ENCODE data around the gene ORAI3.
A peak's percentile ranks its signal among the peaks of the same experiment; 100 is the strongest.

The ORAI3 gene

GRCh38 chr16:30992931-30993816 lies 44.3 kb downstream of the ORAI3 start:
- DNase-seq = no peak

DNA sequence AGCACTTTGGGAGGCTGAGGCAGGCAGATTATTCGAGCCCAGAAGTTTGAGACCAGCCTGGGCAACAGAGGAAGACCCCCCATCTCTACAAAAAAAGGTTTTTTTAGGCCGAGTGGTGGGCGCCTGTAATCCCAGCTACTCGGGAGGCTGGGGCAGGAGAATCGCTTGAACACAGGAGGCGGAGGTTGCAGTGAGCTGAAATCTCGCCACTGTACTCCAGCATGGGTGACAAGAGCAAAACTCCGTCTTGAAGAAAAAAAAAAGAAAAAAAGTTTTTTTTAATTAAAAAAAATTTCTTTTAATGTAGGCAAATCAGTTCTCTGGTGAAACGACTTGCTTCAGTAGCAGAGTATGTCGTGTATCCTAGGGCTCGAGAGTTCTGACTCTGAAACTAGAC lies 47.1 kb downstream of the ORAI3 start:
- no peak for DNase-seq

GRCh38 chr16:30996324-30996984 lies 47.6 kb downstream of the ORAI3 start:
- DNase-seq = no peak

DNA sequence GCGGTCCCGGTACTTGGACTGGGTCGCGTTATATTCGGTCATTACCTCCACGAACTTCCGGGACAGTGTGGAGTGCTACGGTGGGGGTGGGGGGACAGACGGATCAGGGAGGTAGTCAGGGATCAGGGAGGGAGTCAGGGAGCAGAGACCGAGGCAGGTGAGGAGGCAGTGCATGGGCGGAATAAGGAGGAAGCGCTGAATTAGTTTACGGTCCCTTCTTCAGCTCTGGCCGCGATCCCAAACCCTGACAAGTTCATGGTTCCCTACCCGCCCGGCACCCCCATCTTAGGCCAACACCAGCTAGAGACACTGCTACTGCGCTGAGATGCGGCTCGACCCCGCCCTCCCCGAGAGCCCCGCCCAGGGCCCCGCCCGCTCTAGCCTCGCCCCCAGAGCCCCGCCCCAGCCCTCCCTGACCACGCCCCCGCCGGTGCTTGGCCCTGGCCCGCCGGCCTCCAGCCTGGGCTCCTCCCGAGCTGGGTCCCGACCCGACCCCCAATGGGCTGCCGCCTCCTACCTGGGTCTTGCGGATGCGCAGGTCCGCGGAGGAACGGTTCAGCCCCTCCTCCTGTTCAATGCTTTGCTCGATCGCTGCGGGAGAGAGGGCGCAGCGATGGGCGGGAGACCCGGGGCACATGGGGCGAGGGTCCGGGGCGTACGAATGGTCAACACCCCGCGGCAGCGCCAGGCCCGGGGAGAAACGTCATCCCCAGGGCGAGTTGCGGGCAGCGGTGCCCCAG lies 48.3 kb downstream of the ORAI3 start:
- DNase-seq = peak; percentile 36

DNA sequence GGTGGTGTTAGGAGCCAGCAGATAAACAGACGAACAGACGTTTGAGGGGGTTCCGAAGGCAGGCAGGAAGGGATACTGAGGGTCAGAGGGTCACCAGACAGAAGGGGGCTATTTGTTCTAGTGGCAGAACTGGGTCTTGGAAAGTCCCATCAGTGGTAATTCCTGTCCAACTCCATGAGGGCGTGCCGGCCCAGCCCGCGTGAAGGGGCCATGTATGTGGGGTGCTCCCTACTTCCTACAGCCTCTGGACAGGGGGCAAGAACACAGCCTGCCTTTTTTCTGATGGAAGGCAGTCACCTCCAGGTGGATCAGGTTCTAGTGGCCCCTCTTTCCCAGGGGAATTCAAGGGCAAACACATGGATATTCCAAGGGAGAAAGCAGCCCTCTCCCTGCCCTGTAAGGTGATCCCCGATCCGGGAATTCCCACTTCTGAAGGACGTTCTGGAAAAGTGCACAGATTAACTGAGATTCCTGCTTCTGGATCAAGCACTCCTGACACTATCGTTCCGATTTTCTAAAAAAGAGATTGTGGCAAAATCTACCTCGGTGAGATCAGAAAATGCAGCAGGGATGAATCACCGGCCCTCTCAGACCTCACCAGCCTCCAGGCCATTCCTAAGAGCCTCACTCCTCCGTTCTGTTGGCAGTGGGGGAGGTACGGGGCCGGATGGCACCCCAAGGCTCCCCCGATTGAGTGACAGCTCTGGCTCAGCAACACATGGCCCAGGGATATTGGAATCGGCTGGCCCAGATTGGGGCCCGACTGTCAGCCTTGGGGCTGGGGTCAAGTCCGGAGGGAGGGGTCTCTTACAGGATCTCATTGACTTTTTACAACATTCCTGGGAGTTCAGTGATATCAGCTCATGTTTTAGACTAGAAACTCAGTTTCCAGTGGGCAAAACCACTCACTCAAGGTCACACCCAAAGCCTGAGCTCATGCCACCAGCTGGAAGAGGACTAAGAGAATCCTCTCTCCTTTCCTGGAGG lies 49.1 kb downstream of the ORAI3 start:
- DNase-seq = no peak

- no peak for DNase-seq
Observed at GRCh38 chr16:30998852-30999761, 50.2 kb downstream of the ORAI3 start.

DNA sequence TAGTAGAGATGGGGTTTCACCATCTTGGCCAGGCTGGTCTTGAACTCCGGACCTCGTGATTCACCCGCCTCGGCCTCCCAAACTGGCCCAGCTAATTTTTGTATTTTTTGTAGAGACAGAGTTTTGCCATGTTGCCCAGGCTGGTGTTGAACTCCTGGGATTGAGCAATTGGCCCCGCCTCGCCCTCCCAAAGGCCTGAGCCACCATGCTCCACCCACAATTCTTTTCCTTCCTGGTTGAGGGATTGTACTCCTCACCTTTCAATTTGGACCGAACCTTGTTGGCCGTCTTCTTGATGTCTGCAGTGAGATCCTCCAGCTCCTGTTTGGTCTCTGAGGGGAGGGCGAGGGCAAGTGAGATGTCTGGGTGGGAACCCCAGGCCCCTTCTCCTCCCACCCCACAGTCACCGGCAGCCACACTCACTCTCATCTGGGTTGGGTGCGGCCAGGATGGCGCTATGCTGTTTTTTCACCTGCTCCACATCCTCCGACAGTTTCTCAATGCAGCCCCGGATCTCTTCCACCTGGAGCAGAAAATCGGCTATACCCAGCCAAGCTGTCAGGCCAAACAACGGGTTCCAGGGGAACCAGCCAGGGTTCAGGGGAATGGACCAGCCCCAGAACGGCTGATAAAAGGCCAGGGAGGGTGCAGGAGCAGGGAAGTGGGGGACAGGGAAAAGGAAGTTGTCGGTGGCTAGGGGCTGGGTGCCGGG lies 52.0 kb downstream of the ORAI3 start:
- DNase-seq = no peak

GRCh38 chr16:31001507-31002249 lies 52.8 kb downstream of the ORAI3 start:
- DNase-seq = no peak

DNA sequence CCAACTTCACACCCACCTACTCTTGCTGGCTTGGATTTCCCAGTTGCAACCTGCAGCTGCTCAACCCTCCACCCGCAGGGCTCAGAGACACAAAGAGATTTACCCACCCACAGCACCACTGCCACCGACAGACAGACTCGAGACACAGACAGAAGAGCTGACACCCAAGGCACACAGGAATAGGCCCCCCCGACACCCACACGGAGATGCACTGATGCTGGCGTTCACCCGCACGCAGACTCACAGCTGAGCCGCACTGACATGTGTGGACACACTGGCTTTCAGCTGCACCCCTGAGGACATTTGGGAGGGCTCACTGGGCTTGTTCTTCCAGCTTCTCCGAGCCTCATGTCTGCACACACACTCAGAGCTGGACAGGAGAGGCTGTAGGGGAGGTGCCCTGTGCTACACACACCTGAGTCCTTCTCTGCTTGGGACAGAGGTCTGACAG lies 53.4 kb downstream of the ORAI3 start:
- no peak for DNase-seq

DNA sequence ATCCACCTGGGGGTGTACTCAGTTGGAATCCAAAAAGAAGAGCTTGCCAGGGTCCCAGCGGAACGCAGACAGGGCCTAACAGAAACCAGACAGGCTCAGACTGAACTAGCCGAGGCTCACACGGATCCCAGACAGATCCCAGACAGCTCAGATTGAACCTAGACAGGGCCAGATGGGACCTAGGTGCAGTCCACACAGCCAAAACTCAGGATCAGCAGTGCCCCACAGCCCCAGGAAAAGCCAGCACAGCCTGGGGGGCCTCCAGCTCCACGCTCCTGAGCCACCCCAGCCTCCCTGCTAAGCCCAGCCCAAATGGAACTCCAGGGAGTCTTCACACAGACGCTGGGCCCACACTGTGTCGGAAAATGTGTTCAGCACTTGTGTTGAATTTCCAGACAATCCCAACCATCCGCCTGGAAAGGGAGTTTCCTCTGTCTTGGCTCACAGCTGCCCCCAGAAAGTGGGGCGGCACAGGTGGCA lies 54.0 kb downstream of the ORAI3 start:
- DNase-seq = no peak

GRCh38 chr16:31003744-31004143 lies 54.9 kb downstream of the ORAI3 start:
- no peak for DNase-seq

Data from NCI-H2029 (cell line).